Measurements from ENCODE around the gene OVCH2. TPM values are rescaled to one million over a fixed set of nuclear protein-coding genes. Genes with fewer than 3 reads are reported as not detected.
"Not testable (repeated sequence)": the region's sequence is repeated elsewhere in the genome, so short reads cannot be mapped to it uniquely, and the experiment has no call there.

The OVCH2 gene
- total RNA-seq = 10 to 100 TPM in 1 of 3 donors, 1 to 10 TPM in 1, not detected in 1; 7.0 to 17.7 TPM

- no peaks in the 10 kb centered on the region for H3K4me1 ChIP-seq
- no peaks in the 10 kb centered on the region for H3K9me3 ChIP-seq
- no peak within 1 kb of the TSS for H3K4me3 ChIP-seq
- no peak for TF ChIP-seq POLR2AphosphoS5 (IDR thresholded peaks at IDR 0.05)
- TF ChIP-seq POLR2A (IDR thresholded peaks at IDR 0.05) = no peak
- no peak for TF ChIP-seq CTCF (IDR thresholded peaks at IDR 0.05)
- intact Hi-C loops (cut with DNase I; ENCODE audit: low total_unique reads) = no loop called here
- H3K36me3 ChIP-seq = no peaks in the 10 kb centered on the region
- no peak for DNase-seq (ENCODE audit: low spot score in 2 of 2)
- no peak within 1 kb of the TSS for H3K27ac ChIP-seq
- H3K27me3 ChIP-seq = no peaks in the 10 kb centered on the region
These were observed at the start of gene OVCH2 for GRCh38 chr11:7706377-7706776. OVCH2 (minus strand) TSS chr11:7706477; CDS start chr11:7706394, 83 bp downstream.

- H3K4me3 ChIP-seq = no peak overlapping the region
- no peaks in the 10 kb centered on the region for H3K36me3 ChIP-seq
- intact Hi-C loops (cut with DNase I; ENCODE audit: low total_unique reads) = no loop called here
- H3K9me3 ChIP-seq = no peaks in the 10 kb centered on the region
- no peak for TF ChIP-seq POLR2AphosphoS5 (IDR thresholded peaks at IDR 0.05)
- TF ChIP-seq POLR2A (IDR thresholded peaks at IDR 0.05) = no peak
- TF ChIP-seq CTCF (IDR thresholded peaks at IDR 0.05) = no peak
- no peaks in the 10 kb centered on the region for H3K4me1 ChIP-seq
- no peaks in the 10 kb centered on the region for H3K27me3 ChIP-seq
- H3K27ac ChIP-seq = no peak overlapping the region
- DNase-seq (ENCODE audit: low spot score in 2 of 2) = no peak
These were observed 43.2 kb upstream of the OVCH2 start for GRCh38 chr11:7749456-7749855.

- H3K27me3 ChIP-seq; intact Hi-C loops (cut with DNase I; ENCODE audit: low total_unique reads): not testable (repeated sequence)
These were observed 28.5 kb upstream of the OVCH2 start for GRCh38 chr11:7734767-7735166.

GRCh38 chr11:7714786-7715185 is 8.5 kb upstream of the OVCH2 start:
- TF ChIP-seq CTCF (IDR thresholded peaks at IDR 0.05) (no peak), POLR2A (IDR thresholded peaks at IDR 0.05) (no peak), POLR2AphosphoS5 (IDR thresholded peaks at IDR 0.05) (no peak)
- no peaks in the 10 kb centered on the region for H3K4me1 ChIP-seq
- H3K36me3 ChIP-seq = no peaks in the 10 kb centered on the region
- intact Hi-C loops (cut with DNase I; ENCODE audit: low total_unique reads) = no loop called here
- no peak for DNase-seq (ENCODE audit: low spot score in 2 of 2)
- no peak overlapping the region for H3K27ac ChIP-seq
- H3K27me3 ChIP-seq = no peaks in the 10 kb centered on the region
- no peaks in the 10 kb centered on the region for H3K9me3 ChIP-seq
- H3K4me3 ChIP-seq = no peak overlapping the region

More at GRCh38 chr11:7734767-7735166, 28.5 kb upstream of the OVCH2 start:
- not testable (repeated sequence) for H3K27ac ChIP-seq; H3K9me3 ChIP-seq; H3K4me1 ChIP-seq; H3K36me3 ChIP-seq; H3K4me3 ChIP-seq; DNase-seq (ENCODE audit: low spot score in 2 of 2)

GRCh38 chr11:7703740-7704139 is 2.5 kb downstream of the OVCH2 start:
- Histone ChIP-seq H3K4me3 (no peak overlapping the region), H3K27me3 (no peaks in the 10 kb centered on the region), H3K4me1 (no peaks in the 10 kb centered on the region), H3K36me3 (no peaks in the 10 kb centered on the region), H3K27ac (no peak overlapping the region), H3K9me3 (no peaks in the 10 kb centered on the region)
- intact Hi-C loops (cut with DNase I; ENCODE audit: low total_unique reads) = no loop called here
- TF ChIP-seq POLR2AphosphoS5 (IDR thresholded peaks at IDR 0.05) = no peak
- no peak for DNase-seq (ENCODE audit: low spot score in 2 of 2)

GRCh38 chr11:7696424-7696823 is 9.9 kb downstream of the OVCH2 start:
- intact Hi-C loops (cut with DNase I; ENCODE audit: low total_unique reads) = no loop called here

More at GRCh38 chr11:7696424-7696823, 9.9 kb downstream of the OVCH2 start:
- no peak overlapping the region for H3K27ac ChIP-seq
- no peak for TF ChIP-seq CTCF (IDR thresholded peaks at IDR 0.05)
- no peak for TF ChIP-seq POLR2A (IDR thresholded peaks at IDR 0.05)
- H3K27me3 ChIP-seq = no peaks in the 10 kb centered on the region
- H3K9me3 ChIP-seq = no peaks in the 10 kb centered on the region
- no peak overlapping the region for H3K4me3 ChIP-seq
- no peaks in the 10 kb centered on the region for H3K36me3 ChIP-seq
- H3K4me1 ChIP-seq = no peaks in the 10 kb centered on the region
- DNase-seq (ENCODE audit: low spot score in 2 of 2) = no peak

Data from breast epithelium (tissue), 4 donors.